ENCODE data around the gene ATXN7L1. TPM values are rescaled to one million over a fixed set of nuclear protein-coding genes. Genes with fewer than 3 reads are reported as not detected.

Gene ATXN7L1
- total and polyA plus RNA-seq, 2 of the 4 experiments (the other 2 are of a cell fraction): 3.5 to 4.3 TPM

DNA sequence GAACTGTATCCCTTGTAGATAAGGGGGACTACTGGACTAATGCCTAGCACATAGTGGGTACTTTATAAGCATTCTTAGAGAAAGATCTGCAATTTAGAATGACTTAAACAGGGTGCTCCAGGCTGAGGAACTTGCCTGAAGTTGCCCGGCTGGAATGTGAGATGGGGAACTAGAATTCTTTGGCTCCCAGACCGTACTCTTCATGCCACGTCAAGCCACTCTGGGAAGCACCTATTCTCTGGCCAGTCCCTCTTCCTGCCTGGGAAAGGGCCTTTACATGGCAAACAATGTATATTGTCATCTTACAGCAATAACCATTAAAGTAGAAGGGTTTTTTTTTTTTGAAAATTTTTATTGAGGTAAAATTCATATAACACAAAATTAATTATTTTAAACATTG, 34.5 kb downstream of the ATXN7L1 start:
- peak overlapping the region; percentile 34; the same call in 1 of the 3 replicates for H2BK15ac ChIP-seq (ENCODE audit: low read depth, low read length)
- H3K4me1 ChIP-seq (ENCODE audit: control insufficient read depth, insufficient read depth, low read length): peaks cover 17% of the 10 kb centered on the region
- H3K27ac ChIP-seq (ENCODE audit: insufficient read depth, low read length): no peak overlapping the region
- H3K79me1 ChIP-seq (ENCODE audit: low read depth in 1 of 2, low read length in 2 of 2): peaks cover 9 to 45% of the 10 kb centered on the region in 2 experiments; a peak in 3 of 4 replicates
- no peak overlapping the region for H3K56ac ChIP-seq (ENCODE audit: extremely low read depth, insufficient read depth, low read length)
- H4K20me1 ChIP-seq (ENCODE audit: insufficient read depth, low read length): no peaks in the 10 kb centered on the region; the same call in 1 of the 2 replicates
- H4K5ac ChIP-seq (ENCODE audit: low read depth, low read length): no peak overlapping the region
- H3K4me2 ChIP-seq (ENCODE audit: low read depth, low read length): no peak overlapping the region
- H2BK120ac ChIP-seq (ENCODE audit: low read depth, low read length): peak overlapping the region; percentile 34; the same call in 1 of the 2 replicates
- 0 out of 2 replicates have a peak overlapping the region, but pooled peaks have one; percentile 43 for H4K91ac ChIP-seq (ENCODE audit: insufficient read depth, low read depth, low read length)
- no peak overlapping the region for H2AFZ ChIP-seq (replicated peaks; ENCODE audit: low read length, poor library complexity)
- H3K23ac ChIP-seq (ENCODE audit: low read depth, low read length): peak overlapping the region; percentile 54; the same call in 1 of the 2 replicates
- no peak overlapping the region for H3K9ac ChIP-seq (ENCODE audit: low read depth, low read length)
- intact Hi-C loops (cut with micrococcal nuclease) (no loop called here), dilution Hi-C loops (cut with HindIII; ENCODE audit: low sequenced_read_pairs, unreplicated experiment) (no loop called here), in situ Hi-C loops (cut with MboI; ENCODE audit: low sequenced_read_pairs) (no loop called here)
- no peak overlapping the region for H3K18ac ChIP-seq (ENCODE audit: low read depth, low read length)
- POLR2A ChIA-PET (ENCODE audit: unreplicated experiment): no interaction called here
- no peak for TF ChIP-seq RFX5 (IDR thresholded peaks at IDR 0.05; ENCODE audit: low read depth, low read length)
- TF ChIP-seq, protein P1, sequence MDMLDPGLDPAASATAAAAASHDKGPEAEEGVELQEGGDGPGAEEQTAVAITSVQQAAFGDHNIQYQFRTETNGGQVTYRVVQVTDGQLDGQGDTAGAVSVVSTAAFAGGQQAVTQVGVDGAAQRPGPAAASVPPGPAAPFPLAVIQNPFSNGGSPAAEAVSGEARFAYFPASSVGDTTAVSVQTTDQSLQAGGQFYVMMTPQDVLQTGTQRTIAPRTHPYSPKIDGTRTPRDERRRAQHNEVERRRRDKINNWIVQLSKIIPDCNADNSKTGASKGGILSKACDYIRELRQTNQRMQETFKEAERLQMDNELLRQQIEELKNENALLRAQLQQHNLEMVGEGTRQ (IDR thresholded peaks at IDR 0.05; ENCODE audit: low read depth, low read length): no peak
- no peak for TF ChIP-seq RCOR1 (IDR thresholded peaks at IDR 0.05; ENCODE audit: insufficient replicate concordance, low read length)
- no peak for TF ChIP-seq CTCF (conservative IDR thresholded peaks at IDR 0.05; ENCODE audit: low read depth, low read length)
- TF ChIP-seq MAZ (IDR thresholded peaks at IDR 0.05; ENCODE audit: borderline replicate concordance, low read depth, low read length): no peak
- no peak for TF ChIP-seq CEBPB (IDR thresholded peaks at IDR 0.05; ENCODE audit: low read depth, low read length)
- no peak overlapping the region for H2BK5ac ChIP-seq (ENCODE audit: low read depth, low read length, poor library complexity, severe bottlenecking)
- H3K27me3 ChIP-seq (ENCODE audit: control insufficient read depth, insufficient read depth, low read length): no peaks in the 10 kb centered on the region
- peaks cover 17% of the 10 kb centered on the region for H3K9me1 ChIP-seq (ENCODE audit: insufficient read depth, low read length)
- H3K9me3 ChIP-seq (ENCODE audit: control insufficient read depth, insufficient read depth, low read length): no peaks in the 10 kb centered on the region
- peak overlapping the region; percentile 31; the same call in 1 of the 2 replicates for H3K14ac ChIP-seq (replicated peaks; ENCODE audit: low read depth, low read length)
- no peak overlapping the region for H2AK9ac ChIP-seq (replicated peaks; ENCODE audit: low read depth, low read length, poor library complexity)
- no peak overlapping the region for H2BK20ac ChIP-seq (ENCODE audit: low read depth, low read length)
- BruUV-seq (replicated peaks): no TSS peak
- no peak overlapping the region for H2AK5ac ChIP-seq (ENCODE audit: low read depth, low read length)
- no CpG with 5 or more reads among the region's 3 CpGs for WGBS, 2 experiments (ENCODE audit: extremely low coverage in 2 of 2, insufficient read length in 1 of 2)
- CTCF ChIA-PET: no interaction called here
- no peak for ATAC-seq (ENCODE audit: low read depth)
- peaks cover 2% of the 10 kb centered on the region; the same call in 1 of the 2 replicates for H3K36me3 ChIP-seq (ENCODE audit: control insufficient read depth, insufficient read depth, low read length)
- no peak for DNase-seq
- H3K4me3 ChIP-seq (ENCODE audit: insufficient read depth, low read depth, low read length): no peak overlapping the region
- H3K4ac ChIP-seq (ENCODE audit: low read depth, low read length): no peak overlapping the region
- no peak overlapping the region for H4K8ac ChIP-seq (ENCODE audit: low read depth in 2 of 2, low read length in 2 of 2)

All from IMR-90 (cell line).